AG09309 (cell line): Measurements from ENCODE around the gene HSD17B1.

Experiments
- DNase-seq: peaks from one replicate; pipeline ENCODE4 v3.0.0-alpha.2; 2010; ENCODE audit warnings: low read depth
- H3K4me3 ChIP-seq: 2 replicates; pipeline ENCODE4 v1.5.1; 2011; ENCODE audit warnings: mild to moderate bottlenecking, low read depth, low read length, moderate library complexity; ENCODE audit not compliant: control insufficient read depth
- CTCF ChIP-seq: IDR thresholded peaks from 2 replicates; pipeline ENCODE4 v1.5.1; 2011; ENCODE audit warnings: mild to moderate bottlenecking, low read depth, low read length, inconsistent platforms; ENCODE audit not compliant: insufficient read depth, control insufficient read depth; ENCODE audit errors: missing control alignments

Gene HSD17B1

GRCh38 chr17:42579794-42580551, 27.2 kb downstream of the HSD17B1 start:
- TF ChIP-seq CTCF, result no peak
- no peak overlapping the region for H3K4me3 ChIP-seq
- no peak for DNase-seq

- DNase-seq, result no peak
These were observed 29.1 kb downstream of the HSD17B1 start for GRCh38 chr17:42581744-42582270.

GRCh38 chr17:42584880-42585279, 32.2 kb downstream of the HSD17B1 start:
- no peak for TF ChIP-seq CTCF
- H3K4me3 ChIP-seq, result no peak overlapping the region
- no peak for DNase-seq

More at GRCh38 chr17:42581744-42582270, 29.1 kb downstream of the HSD17B1 start:
- TF ChIP-seq CTCF, result no peak
- H3K4me3 ChIP-seq, result no peak overlapping the region

- no peak overlapping the region for H3K4me3 ChIP-seq
- no peak for DNase-seq
- TF ChIP-seq CTCF, result no peak
These were observed 32.6 kb downstream of the HSD17B1 start for GRCh38 chr17:42585353-42585752.

- no peak overlapping the region for H3K4me3 ChIP-seq
- no peak for TF ChIP-seq CTCF
- no peak for DNase-seq
These were observed 33.9 kb downstream of the HSD17B1 start for GRCh38 chr17:42586514-42587230.

- DNase-seq, result no peak
- no peak for TF ChIP-seq CTCF
These were observed 38.2 kb downstream of the HSD17B1 start for GRCh38 chr17:42590886-42591285.

More at GRCh38 chr17:42590886-42591285, 38.2 kb downstream of the HSD17B1 start:
- no peak overlapping the region for H3K4me3 ChIP-seq
